Endodermal cell (in vitro differentiated cells): ENCODE results near the gene ADAMTS17. TPM values are rescaled to one million over a fixed set of nuclear protein-coding genes. Genes with fewer than 3 reads are reported as not detected.

Source experiments
- DNase-seq: peaks from one replicate; pipeline ENCODE4 v3.0.0-alpha.2; 2017
- H3K27ac ChIP-seq: 2 replicates; pipeline ENCODE4 v1.5.1; 2013; ENCODE audit warnings: mild to moderate bottlenecking, low read depth, low read length, moderate library complexity
- H3K27me3 ChIP-seq: 2 replicates; pipeline ENCODE4 v1.6.1; 2013; ENCODE audit warnings: mild to moderate bottlenecking, low read length, moderate library complexity; ENCODE audit not compliant: insufficient read depth, control insufficient read depth, poor library complexity, severe bottlenecking
- H3K36me3 ChIP-seq: 2 replicates; pipeline ENCODE4 v1.7.0; 2013; ENCODE audit warnings: mild to moderate bottlenecking, low read length, moderate library complexity; ENCODE audit not compliant: control insufficient read depth, insufficient read depth
- H3K4me1 ChIP-seq: one replicate; pipeline ENCODE4 v1.7.0; 2013; ENCODE audit warnings: low read length; ENCODE audit not compliant: control insufficient read depth, insufficient read depth
- H3K4me3 ChIP-seq: 2 replicates; pipeline ENCODE4 v1.5.1; 2013; ENCODE audit warnings: mild to moderate bottlenecking, low read length, moderate library complexity
- H3K9ac ChIP-seq: 2 replicates; pipeline ENCODE4 v1.6.1; 2013; ENCODE audit warnings: mild to moderate bottlenecking, low read length, moderate library complexity; ENCODE audit not compliant: poor library complexity, severe bottlenecking; ENCODE audit errors: extremely low read depth
- H3K9me3 ChIP-seq: 2 replicates; pipeline ENCODE4 v1.6.1; 2013; ENCODE audit warnings: mild to moderate bottlenecking, low read length, moderate library complexity; ENCODE audit not compliant: control insufficient read depth
- H3K27ac Mint-ChIP-seq: 2 replicates; pipeline ENCODE4 v1.8.0; 2020; ENCODE audit warnings: mixed read lengths
- H3K27me3 Mint-ChIP-seq: 2 replicates; pipeline ENCODE4 v1.8.0; 2021; ENCODE audit warnings: mild to moderate bottlenecking, mixed read lengths; ENCODE audit not compliant: insufficient read depth
- H3K36me3 Mint-ChIP-seq: 2 replicates; pipeline ENCODE4 v1.8.0; 2020; ENCODE audit warnings: low read depth, mixed read lengths
- H3K4me1 Mint-ChIP-seq: 2 replicates; pipeline ENCODE4 v1.8.0; 2020; ENCODE audit warnings: mixed read lengths
- H3K4me3 Mint-ChIP-seq: 2 replicates; pipeline ENCODE4 v1.8.0; 2020; ENCODE audit warnings: mild to moderate bottlenecking, moderate library complexity, mixed read lengths
- H3K9me3 Mint-ChIP-seq: 2 replicates; pipeline ENCODE4 v1.8.0; 2020; ENCODE audit warnings: mild to moderate bottlenecking, mixed read lengths
- WGBS, 2 experiments: methylation state at CpG; one replicate each; pipeline versions ENCODE4 v1.1.5 to v1.1.7; 2013; ENCODE audit warnings: missing lambda C conversion rate in 2 of 2, mixed read lengths in 1 of 2; ENCODE audit not compliant: insufficient coverage in 1 of 2, insufficient read length in 1 of 2; 5-methylcytosine and 5-hydroxymethylcytosine counted together
- total RNA-seq, 2 donors: library from RNA; stranded (reverse); fragmentation: NEBNext Ultra II Directional in 1 of 2; extraction: Animal tissue kit (Norgen Biotek cat#: 25700) in 1 of 2; gene quantifications; 2 replicates in 1 of 2; 3 replicates in 1 of 2; pipeline ENCODE4 v1.2.1, GENCODE V29; 2021
- TF ChIP-seq, protein P1 (sequence below): fragments of 200-600 bp; sonication (generic); conservative IDR thresholded peaks from 2 replicates; pipeline ENCODE4 v1.5.0; 2021; ENCODE audit warnings: antibody characterized with exemption, mild to moderate bottlenecking

ADAMTS17 gene
- total RNA-seq, 2 donors from 2014 or later: 0.82 to 2.3 TPM

GRCh38 chr15:100123611-100124010 lies 218.2 kb downstream of the ADAMTS17 start:
- no peak overlapping the region for H3K9ac ChIP-seq
- no peak overlapping the region for H3K27ac ChIP-seq
- H3K36me3 Mint-ChIP-seq: peaks cover 5% of the 10 kb centered on the region
- no peak overlapping the region for H3K4me3 Mint-ChIP-seq
- no peak overlapping the region for H3K4me3 ChIP-seq
- no peaks in the 10 kb centered on the region for H3K27me3 ChIP-seq
- peaks cover 12% of the 10 kb centered on the region for H3K9me3 ChIP-seq
- TF ChIP-seq, protein P1, sequence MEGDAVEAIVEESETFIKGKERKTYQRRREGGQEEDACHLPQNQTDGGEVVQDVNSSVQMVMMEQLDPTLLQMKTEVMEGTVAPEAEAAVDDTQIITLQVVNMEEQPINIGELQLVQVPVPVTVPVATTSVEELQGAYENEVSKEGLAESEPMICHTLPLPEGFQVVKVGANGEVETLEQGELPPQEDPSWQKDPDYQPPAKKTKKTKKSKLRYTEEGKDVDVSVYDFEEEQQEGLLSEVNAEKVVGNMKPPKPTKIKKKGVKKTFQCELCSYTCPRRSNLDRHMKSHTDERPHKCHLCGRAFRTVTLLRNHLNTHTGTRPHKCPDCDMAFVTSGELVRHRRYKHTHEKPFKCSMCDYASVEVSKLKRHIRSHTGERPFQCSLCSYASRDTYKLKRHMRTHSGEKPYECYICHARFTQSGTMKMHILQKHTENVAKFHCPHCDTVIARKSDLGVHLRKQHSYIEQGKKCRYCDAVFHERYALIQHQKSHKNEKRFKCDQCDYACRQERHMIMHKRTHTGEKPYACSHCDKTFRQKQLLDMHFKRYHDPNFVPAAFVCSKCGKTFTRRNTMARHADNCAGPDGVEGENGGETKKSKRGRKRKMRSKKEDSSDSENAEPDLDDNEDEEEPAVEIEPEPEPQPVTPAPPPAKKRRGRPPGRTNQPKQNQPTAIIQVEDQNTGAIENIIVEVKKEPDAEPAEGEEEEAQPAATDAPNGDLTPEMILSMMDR: no peak
- no peak for DNase-seq
- no peaks in the 10 kb centered on the region for H3K4me1 Mint-ChIP-seq
- H3K27ac Mint-ChIP-seq: no peak overlapping the region
- H3K36me3 ChIP-seq: no peaks in the 10 kb centered on the region
- H3K27me3 Mint-ChIP-seq: no peaks in the 10 kb centered on the region
- 92 to 95% methylated on average over 8 to 9 of the region's 9 CpGs for WGBS, 2 experiments
- H3K4me1 ChIP-seq: no peaks in the 10 kb centered on the region
- peaks cover 34% of the 10 kb centered on the region for H3K9me3 Mint-ChIP-seq

DNA sequence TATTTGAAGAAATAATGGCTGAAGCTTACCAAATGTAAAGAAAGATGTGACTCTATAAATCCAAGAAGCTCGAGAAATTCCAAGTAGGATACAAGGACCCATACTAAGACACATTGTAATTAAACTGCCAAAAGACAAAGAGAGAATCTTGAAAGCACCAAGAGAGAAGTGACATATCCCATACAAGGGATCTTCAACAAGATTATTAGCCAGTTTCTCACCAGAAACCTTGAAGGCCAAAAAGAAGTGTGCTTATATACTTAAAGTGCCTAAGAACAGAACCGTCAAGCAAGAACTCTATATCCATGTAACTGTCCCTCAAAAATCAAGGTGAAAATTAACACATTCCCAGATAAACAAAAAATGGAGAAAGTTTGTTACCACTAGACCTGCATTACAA lies 220.5 kb downstream of the ADAMTS17 start:
- H3K27me3 Mint-ChIP-seq: no peaks in the 10 kb centered on the region
- peaks cover 5% of the 10 kb centered on the region for H3K36me3 Mint-ChIP-seq

DNA sequence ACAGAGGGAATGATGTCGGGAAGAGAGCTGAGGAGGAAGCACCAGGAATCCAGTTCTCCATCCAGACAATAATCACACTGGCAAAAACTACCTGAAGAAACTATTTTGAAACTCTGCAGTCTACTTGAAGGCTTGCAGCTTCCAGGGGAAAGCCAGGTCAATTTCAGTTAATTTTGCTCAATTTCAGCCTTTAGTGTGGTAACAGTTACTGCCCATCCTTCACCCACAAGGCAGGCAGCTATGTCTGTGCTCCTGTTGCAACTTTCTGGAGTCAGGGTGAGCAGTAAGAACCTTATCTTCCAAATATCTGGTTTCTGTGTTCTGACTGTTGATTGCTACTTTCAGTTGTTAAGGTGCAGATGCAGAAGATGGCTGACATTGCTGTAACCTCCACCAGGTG lies 221.7 kb downstream of the ADAMTS17 start:
- H3K9me3 ChIP-seq: peaks cover 12% of the 10 kb centered on the region
- H3K36me3 ChIP-seq: no peaks in the 10 kb centered on the region
- peaks cover 5% of the 10 kb centered on the region for H3K36me3 Mint-ChIP-seq
- no peak overlapping the region for H3K27ac ChIP-seq
- no peak overlapping the region for H3K4me3 Mint-ChIP-seq
- TF ChIP-seq, protein P1: no peak
- H3K4me1 Mint-ChIP-seq: peaks cover 1% of the 10 kb centered on the region
- peaks cover 34% of the 10 kb centered on the region for H3K9me3 Mint-ChIP-seq
- no peaks in the 10 kb centered on the region for H3K27me3 ChIP-seq
- WGBS, 2 experiments: 92% methylated on average over 1 of the region's 1 CpG; no CpG with 5 or more reads in 1 of the 2 experiments
- no peak overlapping the region for H3K4me3 ChIP-seq
- H3K27ac Mint-ChIP-seq: no peak overlapping the region
- H3K27me3 Mint-ChIP-seq: no peaks in the 10 kb centered on the region
- H3K4me1 ChIP-seq: no peaks in the 10 kb centered on the region
- DNase-seq: no peak
- no peak overlapping the region for H3K9ac ChIP-seq

More for the DNA sequence above, 220.5 kb downstream of the ADAMTS17 start:
- Histone ChIP-seq H3K9me3 (peaks cover 12% of the 10 kb centered on the region), H3K4me3 (no peak overlapping the region), H3K36me3 (no peaks in the 10 kb centered on the region), H3K4me1 (no peaks in the 10 kb centered on the region), H3K9ac (no peak overlapping the region), H3K27me3 (no peaks in the 10 kb centered on the region), H3K27ac (no peak overlapping the region)
- Mint-ChIP-seq H3K4me3 (no peak overlapping the region), H3K9me3 (peaks cover 34% of the 10 kb centered on the region), H3K27ac (no peak overlapping the region), H3K4me1 (no peaks in the 10 kb centered on the region)
- TF ChIP-seq, protein P1: no peak
- DNase-seq: no peak
- WGBS, 2 experiments: 86 to 93% methylated on average over 1 to 2 of the region's 2 CpGs
